Right hindlimb (tissue), 1 donor: ENCODE data around the gene AEN.

Experiments used
- DNase-seq: peaks from one replicate; pipeline ENCODE4 v3.0.0-alpha.2; 2018

The AEN gene

DNA sequence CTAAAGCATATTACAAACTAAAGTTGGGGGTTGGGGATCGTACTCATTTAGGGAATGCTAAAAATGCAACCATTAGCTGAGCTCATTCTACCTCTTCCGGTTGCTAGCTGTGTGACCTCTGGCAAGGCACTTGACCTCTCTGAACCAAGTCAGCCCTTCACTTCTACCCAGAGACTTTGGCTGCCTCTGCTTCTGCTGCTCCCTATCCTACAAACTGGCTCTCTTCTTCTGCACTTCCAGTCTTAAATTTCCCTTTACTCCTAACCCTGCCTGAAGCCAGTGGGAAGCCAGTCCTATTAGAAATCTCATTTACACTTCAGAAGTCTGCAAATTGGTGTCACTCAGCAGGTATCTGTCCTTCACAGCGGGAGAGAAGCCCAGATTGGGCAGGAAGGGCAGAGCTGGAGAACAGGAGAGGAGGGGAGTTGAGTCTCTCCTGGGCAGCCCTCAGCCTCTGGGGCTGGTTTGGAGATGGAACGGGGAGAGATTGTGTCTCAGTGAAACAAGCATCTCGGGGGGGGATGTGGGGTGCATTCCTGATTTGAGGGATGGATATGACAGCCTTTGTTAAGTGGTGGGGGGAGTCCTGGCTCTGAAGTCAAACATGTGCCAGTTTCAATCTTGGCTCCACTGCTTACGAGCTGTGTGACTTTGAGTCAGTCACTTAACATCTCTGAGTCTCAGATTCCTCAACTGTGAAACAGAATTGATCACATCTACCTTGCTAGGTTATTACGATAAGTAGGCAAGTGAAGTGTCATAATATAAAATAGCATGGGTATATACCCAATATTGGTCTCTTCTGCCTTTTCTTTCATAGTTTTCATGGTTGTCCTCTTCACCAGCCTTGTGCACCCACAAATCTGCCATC is 7.8 kb upstream of the AEN start:
- no peak for DNase-seq

DNA sequence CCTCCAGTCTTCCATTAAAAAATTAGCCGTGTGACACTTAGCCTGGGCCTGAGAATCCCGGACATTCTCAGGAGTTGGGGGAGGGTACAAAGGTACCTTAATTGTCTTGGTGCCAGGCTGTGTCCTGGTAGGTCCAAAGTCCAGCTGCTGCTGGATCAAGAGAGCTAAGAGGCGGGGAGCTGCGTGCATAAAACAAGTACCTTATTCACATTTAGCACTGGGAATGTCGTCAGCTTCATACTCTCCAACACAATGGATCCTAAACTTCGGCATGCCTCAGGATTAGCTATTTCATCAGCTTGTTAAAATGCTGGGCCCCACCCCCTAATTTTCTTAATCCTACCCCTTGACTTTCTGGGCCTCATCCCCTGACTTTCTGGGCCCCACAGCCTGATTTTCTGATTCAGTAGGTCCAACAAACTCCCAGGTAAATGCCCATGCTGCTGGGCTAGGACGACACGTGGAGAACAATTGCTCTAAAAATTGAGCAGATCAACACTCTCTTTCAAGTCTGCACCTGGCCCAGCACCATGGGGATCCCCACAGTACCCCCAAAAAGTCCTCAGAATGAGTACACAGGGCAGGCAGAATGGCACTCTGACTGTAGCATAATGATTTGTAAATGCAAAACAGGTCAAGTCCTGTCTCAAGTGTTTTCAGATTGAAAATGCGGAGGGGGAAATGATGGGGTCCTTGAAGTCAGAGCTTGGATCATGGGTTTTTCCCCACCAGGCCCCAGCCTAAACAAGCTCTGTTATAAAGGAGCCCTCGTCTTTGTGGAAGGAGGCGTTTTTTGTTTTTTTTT is 5.6 kb upstream of the AEN start:
- DNase-seq = no peak

DNA sequence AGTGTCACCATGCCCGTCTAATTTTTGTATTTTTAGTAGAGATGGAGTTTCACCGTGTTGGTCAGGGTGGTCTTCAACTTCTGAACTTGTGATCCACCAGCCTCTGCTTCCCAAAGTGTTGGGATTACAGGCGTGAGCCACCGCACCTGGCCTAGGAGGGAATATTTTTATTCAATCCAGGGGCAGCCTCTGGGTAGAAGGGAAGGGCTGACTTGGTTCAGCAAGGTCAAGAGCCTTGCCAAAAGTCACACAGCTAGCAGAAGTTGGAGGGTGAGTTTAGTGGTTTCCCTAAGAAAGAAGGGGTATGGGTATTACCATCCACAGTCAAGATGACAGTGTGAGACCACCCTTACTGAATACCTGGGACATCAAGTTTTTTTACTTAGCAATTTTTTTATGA is 4.9 kb upstream of the AEN start:
- DNase-seq = no peak

DNA sequence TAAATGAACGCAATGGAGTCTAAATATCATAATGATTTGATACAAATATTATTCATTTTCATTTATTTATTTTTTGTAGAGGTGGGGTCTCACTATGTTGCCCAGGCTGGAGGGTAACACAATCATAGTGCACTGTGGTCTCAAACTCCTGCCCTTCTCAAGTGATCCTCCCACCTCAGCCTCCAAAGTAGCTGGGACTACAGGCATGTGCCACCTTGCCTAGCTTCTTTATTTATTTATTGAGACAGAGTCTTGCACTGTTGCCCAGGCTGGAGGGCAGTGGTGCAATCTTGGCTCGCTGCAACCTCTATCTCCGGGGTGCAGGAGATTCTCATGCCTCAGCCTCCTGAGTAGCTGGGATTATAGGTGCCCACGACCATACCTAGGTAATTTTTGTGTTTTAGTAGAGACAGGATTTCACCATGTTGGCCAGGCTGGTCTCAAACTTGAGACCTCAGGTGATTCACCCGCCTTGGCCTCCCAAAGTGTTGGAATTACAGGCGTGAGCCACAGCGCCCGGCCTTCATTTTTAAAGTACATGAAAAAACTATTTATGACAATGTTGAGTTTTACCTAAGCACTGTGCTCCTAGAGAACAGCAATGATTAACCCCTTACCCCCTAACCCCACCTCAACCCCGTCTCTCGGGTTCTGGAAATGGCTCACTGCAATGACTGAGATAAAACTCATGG is 4.0 kb upstream of the AEN start:
- no peak for DNase-seq

DNA sequence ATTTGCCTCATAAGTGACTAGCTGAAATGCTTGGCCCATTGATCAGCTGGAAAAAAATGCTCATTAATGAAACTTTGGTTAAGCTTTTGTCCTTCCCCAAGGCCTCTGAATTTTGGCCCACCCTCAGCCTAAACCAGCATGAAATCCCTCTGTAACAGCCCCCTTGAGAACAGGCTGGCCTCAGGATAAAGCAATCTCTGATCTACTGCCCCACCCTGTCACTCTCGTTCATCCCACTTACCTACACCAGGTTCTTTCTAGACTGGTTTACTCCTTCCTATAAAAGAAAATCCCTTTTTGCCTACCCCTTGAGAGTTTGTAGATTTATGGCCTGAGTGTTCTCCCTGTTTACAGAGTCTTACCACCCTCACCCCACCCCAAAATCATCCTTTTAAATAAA is 3.4 kb upstream of the AEN start:
- DNase-seq = no peak

DNA sequence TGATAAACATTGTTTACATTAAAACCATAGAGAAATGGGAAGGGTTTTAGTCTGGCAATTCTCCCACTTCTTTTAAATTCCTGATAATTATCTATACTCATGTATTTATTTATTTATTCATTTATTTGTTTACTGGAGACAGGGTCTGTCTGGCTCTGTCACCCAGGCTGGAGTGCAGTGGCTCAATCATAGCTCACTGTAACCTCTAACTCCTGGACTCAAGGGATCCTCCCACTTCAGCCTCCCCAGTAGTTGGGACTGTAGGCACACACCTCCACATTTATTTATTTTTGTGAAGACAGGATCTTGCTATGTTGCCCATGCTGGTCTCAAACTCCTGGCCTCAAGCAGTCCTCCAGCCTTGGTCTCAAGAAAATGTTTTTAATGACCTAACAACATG is 2.5 kb upstream of the AEN start:
- no peak for DNase-seq

DNA sequence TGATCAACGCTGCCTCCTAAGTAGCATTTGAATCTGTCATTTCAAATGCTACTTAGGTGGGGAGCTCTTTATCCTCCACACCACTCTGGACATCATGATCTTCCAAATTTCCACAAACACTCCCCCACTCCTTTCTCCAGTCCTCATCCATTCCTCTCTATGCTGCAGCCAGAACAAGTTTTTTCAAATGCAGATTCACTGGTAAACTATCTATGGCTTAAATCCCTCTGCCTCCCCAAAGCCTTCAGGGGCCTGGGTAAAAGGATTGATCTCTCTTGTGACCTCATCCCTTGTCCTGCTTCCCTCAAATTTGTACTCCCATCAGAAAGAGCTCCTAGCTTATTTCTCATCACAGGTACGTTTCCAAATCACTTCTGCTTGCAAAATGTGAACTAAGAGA is 1.3 kb upstream of the AEN start:
- DNase-seq = no peak

DNA sequence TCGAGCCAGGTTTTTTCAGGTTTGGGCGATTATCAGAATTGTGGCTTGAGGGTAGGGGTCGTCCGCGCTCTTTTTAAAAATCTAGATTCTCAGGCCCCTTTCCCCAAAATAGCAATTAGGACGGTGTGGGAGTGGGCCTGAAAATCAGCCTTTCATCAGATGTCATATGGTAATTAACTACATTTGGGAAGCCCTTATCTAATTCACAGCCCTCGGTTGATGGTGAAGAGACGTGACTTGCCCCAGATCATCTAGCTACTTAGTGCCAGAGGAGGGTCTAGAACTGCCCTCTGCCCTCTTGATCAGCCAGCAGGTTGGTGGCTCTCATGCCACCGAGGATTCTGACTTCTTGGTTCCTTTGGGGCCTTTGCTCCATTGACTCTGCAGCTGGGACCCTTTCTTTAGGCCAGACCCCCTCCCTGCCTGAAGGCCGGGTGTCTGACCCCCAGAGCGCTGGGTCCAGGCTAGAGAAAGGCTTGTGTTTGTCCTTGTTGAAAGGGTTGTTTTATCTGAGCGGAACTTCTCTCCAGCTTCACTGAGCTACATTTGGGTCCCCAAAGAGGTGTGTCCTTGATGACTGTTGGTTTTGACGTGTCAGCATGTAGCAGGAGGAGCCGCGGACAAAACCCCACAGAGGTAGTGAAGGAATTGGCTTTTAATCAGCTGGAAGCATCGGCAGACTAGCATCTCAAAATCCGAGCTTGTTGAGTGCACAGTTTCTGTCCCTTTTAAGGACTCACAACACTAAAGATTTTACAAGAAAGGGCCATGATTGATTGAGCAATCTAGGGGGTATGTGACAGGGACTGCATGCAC is 857 bp downstream of the AEN start:
- DNase-seq = no peak

DNA sequence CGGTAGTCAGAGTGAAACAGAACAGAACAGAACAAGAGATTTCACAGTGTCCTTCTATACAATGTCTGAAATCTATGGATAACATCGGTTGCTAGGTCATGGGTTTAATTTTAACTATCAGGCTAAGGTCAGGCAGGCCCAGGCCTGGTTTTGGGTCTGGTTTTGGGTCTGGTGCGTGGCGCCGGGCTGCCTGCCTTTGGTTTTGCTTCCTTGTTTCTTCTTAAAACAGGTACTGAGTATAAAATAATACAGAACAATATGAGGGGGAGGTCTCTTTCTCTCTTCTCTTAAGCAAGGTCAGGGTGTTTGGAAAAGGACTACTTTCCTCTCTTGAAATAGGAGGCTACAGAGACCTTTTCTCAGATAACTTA is 1.4 kb downstream of the AEN start:
- no peak for DNase-seq

DNA sequence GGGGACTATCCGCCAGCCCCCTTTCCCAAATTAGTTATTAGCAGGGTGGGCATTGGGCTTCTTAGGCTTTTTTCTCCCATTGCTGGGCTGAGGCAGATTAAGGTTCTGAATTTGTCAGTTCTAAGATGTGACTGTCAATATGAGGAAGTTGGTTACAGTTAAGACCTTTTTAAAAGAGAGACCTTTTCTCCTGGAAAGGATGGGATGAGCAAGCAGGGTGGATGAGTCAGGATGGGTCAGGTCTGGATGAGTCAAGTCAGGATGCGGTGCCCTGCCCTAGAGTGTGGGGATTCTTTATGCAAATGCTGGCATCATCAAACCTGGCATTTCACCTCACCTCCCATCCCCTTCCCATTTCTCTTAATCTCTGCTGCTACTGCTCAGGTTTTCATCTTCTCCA is 1.9 kb downstream of the AEN start:
- no peak for DNase-seq

DNA sequence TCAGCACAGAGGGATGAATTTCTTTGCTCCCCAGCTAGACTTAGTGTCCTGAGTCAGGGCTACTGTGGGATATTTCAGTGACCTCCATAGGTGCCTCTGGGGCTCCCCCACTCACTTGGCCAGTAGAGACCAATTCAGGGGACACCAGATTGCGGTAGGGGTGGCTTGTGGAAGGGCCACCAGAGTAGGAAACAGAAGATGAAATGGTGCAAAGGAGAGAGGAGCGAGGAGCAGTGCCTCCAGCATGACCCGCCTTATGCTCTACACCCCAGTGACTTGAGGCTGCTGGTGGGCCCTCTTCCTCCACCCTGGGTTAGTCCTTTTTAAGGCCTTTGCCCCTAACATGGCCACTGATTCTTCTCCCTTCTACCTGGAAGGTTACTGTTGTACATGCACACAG is 2.5 kb downstream of the AEN start:
- no peak for DNase-seq

DNA sequence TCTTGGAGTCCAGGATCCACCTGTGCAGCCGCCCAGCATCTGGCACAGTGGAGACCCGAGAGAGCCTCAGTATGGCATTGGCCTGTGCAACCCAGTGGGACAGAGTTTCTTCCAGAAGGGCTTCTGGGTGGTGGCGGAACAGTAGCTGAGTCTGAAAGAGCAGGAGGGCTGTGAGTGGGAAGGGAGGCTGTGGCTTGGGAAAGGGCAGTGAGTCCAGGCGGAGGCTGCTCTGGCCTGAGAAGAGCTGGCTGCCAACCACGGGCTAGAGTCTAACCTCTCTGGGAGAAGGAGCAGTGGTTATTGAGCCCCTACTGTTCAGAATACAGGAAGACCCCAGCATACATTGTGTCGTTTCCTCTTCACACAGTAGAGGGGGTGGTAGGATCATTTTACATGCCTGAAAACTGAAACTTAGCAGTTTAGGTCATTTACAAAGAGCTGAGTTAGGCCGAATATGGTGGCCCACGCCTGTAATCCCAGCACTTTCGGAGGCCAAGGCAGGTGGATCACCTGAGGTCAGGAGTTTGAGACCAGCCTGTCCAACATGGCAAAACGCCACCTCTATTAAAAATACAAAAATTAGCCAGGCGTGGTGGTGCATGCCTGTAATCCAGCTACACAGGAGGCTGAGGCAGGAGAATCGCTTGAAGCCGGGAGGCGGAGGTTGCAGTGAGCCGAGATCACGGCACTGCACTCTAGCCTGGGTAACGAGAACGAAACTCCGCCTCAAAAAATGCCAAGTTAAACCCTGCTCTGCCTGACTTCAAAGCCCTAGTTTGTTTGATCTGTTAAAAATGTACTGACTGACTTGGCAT is 3.2 kb downstream of the AEN start:
- peak; percentile 61 for DNase-seq

DNA sequence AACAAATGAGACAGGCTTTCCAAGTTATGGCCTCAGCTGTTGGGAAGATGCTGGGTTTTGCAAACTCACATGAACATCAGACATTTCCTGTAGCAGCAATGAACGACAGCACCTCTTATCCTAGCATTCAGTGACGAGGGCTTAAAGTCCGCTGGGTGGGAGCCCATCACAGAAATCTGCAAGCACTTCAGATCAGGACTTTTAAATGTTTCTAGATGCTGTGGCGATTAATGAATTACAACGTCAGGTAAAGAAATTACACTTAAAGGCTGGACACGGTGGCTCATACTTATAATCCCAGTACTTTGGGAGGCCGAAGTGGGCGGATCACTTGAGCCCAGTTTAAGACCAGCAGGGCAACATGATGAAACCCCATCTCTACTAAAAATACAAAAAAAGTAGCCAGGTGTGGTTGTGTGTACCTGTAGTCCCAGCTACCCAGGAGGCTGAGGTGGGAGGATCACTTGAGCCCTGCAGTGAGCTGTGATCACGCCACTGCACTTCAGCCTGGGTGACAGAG is 3.9 kb downstream of the AEN start:
- DNase-seq = no peak

DNA sequence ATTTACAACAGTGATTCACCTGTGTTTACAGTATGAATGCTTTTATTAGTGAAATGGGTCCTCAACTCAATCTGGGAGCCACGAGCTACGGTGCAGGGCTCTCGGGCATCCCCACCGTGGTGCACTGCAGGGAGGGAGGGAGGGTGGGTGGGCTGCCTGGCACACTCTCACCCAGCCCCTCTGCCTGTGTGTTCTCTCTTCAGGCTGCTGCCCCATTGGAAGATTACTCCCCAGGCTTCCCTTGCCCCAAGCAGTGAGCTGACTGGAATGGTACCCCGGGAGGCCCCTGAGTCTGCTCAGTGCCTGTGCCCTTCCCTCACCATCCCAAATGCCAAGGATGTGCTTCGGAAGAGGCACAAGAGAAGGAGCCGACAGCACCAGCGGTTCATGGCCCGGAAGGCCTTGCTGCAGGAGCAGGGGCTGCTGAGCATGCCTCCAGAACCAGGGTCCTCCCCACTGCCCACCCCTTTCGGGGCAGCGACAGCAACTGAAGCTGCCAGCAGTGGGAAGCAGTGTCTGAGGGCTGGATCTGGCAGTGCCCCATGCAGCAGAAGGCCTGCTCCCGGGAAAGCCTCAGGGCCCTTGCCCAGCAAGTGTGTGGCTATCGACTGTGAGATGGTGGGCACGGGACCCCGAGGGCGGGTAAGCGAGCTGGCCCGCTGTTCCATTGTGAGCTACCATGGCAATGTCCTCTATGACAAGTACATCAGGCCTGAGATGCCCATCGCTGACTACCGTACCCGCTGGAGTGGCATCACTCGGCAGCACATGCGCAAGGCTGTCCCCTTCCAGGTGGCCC is 5.0 kb downstream of the AEN start:
- no peak for DNase-seq

DNA sequence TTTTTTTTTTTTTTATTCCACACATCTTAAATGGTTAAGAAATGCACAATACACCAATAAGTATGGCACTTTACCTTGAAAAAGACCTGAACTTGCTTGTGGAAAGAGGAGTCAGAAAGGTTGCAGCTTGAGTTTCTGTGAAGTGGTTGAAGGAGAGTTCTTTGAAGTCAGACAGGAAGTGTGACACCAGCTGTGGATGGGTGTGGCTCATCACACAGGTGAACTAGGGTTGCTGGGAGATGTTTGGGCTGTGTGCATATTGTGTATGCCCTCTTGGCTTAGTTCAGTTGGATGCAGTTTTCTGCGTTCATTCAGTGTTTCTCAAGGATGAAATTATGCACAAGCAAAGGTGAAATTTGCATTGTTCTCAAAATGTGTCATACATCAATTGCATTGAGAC is 6.3 kb downstream of the AEN start:
- DNase-seq = no peak

DNA sequence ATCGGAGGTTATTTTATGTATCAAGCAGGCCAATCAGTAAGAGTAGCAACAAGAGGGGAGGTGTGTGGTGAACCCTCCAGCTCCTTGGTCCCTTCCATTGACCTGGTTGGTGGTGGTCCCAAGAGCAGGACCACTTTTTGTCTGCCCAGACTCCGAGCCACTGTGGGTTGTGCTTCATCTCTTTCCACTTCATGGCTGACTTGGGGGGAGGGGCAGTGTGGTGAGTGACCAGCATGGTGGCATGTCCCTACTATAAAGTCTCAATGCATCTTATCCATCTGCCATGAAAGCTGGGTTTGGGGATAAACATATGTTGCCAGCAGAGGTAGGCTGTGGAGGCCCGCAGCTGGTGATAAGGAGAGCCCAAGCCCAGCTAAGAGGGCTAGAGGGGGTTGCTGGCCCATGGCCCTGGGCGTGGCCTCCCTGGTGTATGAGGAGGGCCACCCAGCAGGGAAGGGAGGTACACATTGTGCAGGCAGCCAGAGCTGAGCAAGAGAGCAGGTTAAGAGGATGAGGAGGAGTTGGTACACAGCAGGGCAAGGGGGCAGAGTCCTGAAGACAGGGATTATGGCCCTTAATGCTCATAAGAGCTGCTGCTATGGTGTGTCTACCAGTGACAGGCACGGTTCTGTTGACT is 7.0 kb downstream of the AEN start:
- no peak for DNase-seq

DNA sequence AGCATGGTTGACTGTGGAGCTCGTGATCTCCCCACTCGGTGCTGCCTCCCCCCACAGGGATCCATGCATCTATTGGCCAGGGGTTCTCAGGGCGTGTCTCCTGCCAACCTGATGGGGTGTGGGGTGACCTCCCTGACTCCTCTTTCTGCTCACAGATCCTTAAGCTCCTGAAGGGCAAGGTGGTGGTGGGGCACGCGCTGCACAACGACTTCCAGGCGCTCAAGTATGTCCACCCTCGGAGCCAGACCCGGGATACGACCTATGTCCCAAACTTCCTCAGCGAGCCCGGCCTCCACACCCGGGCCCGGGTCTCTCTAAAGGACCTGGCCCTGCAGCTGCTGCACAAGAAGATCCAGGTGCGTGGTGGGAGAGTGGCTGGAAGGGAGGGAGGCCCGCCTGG is 7.9 kb downstream of the AEN start:
- DNase-seq = no peak

DNA sequence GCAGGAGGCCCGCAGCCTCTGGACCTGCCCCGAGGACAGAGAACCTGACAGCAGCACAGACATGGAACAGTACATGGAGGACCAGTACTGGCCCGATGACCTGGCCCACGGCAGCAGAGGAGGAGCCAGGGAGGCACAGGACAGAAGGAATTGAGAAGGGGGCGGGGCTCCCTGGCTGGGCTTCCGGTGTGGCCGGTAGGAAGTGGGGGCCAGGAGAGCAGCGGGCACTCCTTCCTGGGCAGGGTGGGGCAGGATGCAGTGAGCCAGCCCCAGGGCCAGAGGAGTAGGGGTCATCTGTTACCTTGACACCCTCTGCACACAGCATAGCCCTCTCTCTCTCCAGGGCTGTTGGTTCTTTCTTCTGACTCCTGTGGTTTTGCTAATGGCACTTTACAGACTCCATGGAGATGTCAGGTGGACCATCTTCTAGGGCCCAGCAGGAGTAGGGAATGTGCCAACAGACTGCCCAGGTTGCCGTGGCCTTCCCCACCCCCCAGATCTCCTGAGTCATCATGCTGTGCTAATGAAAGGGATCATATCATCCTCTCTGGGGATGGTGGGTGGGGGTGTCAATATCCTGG is 9.1 kb downstream of the AEN start:
- DNase-seq = no peak

DNA sequence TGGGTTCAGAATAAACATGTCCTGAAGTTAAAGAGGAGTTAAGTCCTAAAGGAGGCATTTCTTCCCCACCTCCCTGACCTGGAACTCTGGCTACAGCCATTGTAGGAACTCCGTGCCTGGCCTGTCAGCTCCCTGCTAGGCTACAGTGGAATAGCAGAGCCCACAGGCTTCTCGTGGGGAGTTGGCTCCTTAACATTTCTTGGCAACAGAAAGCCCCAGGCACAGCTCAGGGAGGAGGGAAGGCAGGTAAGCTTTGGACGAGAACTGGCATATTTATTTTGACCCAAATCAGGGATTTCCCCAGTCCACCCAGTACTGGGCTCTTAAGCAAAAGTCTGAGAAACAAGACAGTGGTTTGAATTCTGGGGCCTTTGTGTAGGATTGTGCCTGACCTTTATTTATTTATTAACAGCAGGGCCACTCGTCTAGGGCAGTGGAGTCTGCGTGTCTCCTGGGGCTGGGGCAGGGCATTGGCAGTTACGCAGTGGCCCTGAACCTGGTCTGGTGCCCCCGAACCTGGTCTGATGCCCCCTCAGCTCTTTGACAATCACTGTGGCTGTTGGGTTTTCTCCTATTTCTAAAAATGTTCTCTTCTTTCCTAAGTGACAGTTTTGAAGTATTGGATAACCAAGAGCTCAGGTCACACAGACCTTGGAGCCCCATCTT is 9.8 kb downstream of the AEN start:
- no peak for DNase-seq
